WTC11 (cell line): ENCODE results near the gene CCDC51.

Source experiments
- ATF1 ChIP-seq: sonication (generic); formaldehyde crosslinking; IDR thresholded peaks from 2 replicates; pipeline ENCODE4 v1.8.1; 2023; ENCODE audit warnings: mild to moderate bottlenecking, moderate library complexity, missing genetic modification reagents
- CREB1 ChIP-seq: sonication (generic); formaldehyde crosslinking; IDR thresholded peaks from 2 replicates; pipeline ENCODE4 v1.8.0; 2023; ENCODE audit warnings: mild to moderate bottlenecking, missing genetic modification reagents
- CREM ChIP-seq: sonication (generic); formaldehyde crosslinking; IDR thresholded peaks from 2 replicates; pipeline ENCODE4 v1.8.1; 2022; ENCODE audit warnings: mild to moderate bottlenecking, missing genetic modification reagents, moderate library complexity
- FOXK1 ChIP-seq: sonication (generic); formaldehyde crosslinking; IDR thresholded peaks from 2 replicates; pipeline ENCODE4 v1.8.0; 2022; ENCODE audit warnings: mild to moderate bottlenecking, moderate library complexity, missing genetic modification reagents
- IRF2 ChIP-seq: sonication (generic); formaldehyde crosslinking; IDR thresholded peaks from 2 replicates; pipeline ENCODE4 v1.8.0; 2022; ENCODE audit warnings: low read depth, missing genetic modification reagents, borderline replicate concordance
- RELA ChIP-seq: sonication (generic); formaldehyde crosslinking; IDR thresholded peaks from 2 replicates; pipeline ENCODE4 v1.8.1; 2022; ENCODE audit warnings: missing genetic modification reagents, mild to moderate bottlenecking, borderline replicate concordance
- TF ChIP-seq, protein P1 (sequence below): fragments of 200-600 bp; IDR thresholded peaks from 2 replicates; pipeline ENCODE4 v1.8.0; 2022; ENCODE audit warnings: antibody characterized with exemption
- TF ChIP-seq, protein P2 (sequence below): sonication (generic); formaldehyde crosslinking; conservative IDR thresholded peaks from 2 replicates; pipeline ENCODE4 v1.8.1; 2022; ENCODE audit warnings: mild to moderate bottlenecking, missing genetic modification reagents
- TF ChIP-seq, protein P3 (sequence below): sonication (generic); formaldehyde crosslinking; IDR thresholded peaks from 2 replicates; pipeline ENCODE4 v1.8.0; 2022; ENCODE audit warnings: mild to moderate bottlenecking, missing genetic modification reagents

DNA sequence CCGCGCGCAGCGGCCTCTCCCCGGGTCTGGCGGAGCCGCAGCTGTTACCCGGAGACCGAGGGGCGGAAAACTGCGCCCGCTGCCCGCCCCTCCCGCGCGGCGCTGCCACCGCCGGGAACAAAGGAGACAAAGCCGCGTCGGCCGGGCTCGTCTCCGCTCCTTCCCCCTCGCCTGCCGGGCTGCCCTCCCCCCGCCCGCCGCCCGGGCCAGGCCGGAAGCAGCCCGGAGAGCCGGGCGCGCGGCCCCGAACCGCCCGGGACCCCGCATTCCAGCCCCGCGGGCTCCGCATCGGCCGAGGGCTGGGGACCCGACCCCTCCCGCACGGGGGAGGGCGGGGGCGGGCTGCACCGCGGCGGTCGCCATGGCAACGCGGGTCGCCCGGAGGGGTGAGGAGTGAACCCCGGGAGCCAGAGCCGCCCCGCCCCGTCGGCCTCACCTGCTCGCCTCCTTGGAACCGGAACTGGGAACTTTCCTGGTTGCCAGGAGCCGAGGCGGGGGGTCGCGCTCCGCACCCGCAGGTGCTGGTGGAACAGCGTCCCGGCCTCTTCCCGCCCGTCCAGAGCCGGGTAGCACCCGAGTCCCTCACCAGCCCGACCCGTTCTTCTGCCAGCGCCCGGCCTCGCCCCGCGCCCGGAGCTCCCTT is 10.5 kb downstream of the CCDC51 start:
- TF ChIP-seq, protein P1, sequence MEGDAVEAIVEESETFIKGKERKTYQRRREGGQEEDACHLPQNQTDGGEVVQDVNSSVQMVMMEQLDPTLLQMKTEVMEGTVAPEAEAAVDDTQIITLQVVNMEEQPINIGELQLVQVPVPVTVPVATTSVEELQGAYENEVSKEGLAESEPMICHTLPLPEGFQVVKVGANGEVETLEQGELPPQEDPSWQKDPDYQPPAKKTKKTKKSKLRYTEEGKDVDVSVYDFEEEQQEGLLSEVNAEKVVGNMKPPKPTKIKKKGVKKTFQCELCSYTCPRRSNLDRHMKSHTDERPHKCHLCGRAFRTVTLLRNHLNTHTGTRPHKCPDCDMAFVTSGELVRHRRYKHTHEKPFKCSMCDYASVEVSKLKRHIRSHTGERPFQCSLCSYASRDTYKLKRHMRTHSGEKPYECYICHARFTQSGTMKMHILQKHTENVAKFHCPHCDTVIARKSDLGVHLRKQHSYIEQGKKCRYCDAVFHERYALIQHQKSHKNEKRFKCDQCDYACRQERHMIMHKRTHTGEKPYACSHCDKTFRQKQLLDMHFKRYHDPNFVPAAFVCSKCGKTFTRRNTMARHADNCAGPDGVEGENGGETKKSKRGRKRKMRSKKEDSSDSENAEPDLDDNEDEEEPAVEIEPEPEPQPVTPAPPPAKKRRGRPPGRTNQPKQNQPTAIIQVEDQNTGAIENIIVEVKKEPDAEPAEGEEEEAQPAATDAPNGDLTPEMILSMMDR, result no peak
- TF ChIP-seq, protein P2, sequence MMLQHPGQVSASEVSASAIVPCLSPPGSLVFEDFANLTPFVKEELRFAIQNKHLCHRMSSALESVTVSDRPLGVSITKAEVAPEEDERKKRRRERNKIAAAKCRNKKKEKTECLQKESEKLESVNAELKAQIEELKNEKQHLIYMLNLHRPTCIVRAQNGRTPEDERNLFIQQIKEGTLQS (CRISPR knock-in tag), result no peak
- TF ChIP-seq, protein P3, sequence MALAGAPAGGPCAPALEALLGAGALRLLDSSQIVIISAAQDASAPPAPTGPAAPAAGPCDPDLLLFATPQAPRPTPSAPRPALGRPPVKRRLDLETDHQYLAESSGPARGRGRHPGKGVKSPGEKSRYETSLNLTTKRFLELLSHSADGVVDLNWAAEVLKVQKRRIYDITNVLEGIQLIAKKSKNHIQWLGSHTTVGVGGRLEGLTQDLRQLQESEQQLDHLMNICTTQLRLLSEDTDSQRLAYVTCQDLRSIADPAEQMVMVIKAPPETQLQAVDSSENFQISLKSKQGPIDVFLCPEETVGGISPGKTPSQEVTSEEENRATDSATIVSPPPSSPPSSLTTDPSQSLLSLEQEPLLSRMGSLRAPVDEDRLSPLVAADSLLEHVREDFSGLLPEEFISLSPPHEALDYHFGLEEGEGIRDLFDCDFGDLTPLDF (CRISPR knock-in tag), result no peak
- TF ChIP-seq CREB1 (CRISPR knock-in tag), result no peak
- TF ChIP-seq FOXK1 (CRISPR knock-in tag), result peak; percentile 43; the same call in 1 of the 2 replicates
- TF ChIP-seq RELA (CRISPR knock-in tag), result no peak
- no peak for TF ChIP-seq CREM (CRISPR knock-in tag)
- TF ChIP-seq ATF1 (CRISPR knock-in tag), result no peak
- TF ChIP-seq IRF2, result no peak
